DND-41 (cell line): ENCODE results near the gene ATXN1.

Experiments
- EZH2 ChIP-seq: IDR thresholded peaks from 3 replicates; pipeline ENCODE4 v1.6.1; 2012; ENCODE audit warnings: borderline replicate concordance, low read depth, mild to moderate bottlenecking, moderate library complexity, low read length, inconsistent platforms; ENCODE audit not compliant: severe bottlenecking
- TF ChIP-seq, protein P1 (sequence below): IDR thresholded peaks from 2 replicates; pipeline ENCODE4 v1.5.1; 2012; ENCODE audit warnings: borderline replicate concordance, low read length, moderate library complexity, mild to moderate bottlenecking; ENCODE audit not compliant: poor library complexity, severe bottlenecking; ENCODE audit errors: extremely low read depth

DNA sequence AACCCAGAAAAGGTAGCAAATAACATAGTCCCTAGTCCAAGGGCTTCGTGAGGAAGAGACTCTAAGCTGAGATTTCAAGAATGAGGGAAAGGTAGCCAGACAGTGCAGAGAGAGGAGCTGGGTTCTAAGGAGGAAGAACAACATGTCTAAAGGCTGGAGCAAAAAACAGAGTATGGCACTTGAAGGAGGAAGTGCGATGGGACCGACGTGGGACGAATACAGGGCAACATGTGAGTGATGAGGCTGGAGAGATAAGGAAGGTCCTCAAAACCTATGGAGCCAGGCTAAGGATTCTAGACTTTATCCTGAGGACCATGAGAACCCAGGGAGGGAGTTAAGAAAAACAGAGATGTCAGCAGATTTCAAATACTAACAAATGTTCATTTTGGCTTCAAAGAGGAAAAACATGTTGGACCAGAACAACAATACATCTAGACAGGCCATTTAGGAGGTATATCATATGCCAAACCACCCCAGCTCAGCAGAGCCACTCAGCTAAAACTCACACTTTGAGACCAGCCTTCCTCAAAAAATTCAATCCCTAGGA, 17.5 kb downstream of the ATXN1 start:
- TF ChIP-seq, protein P1, sequence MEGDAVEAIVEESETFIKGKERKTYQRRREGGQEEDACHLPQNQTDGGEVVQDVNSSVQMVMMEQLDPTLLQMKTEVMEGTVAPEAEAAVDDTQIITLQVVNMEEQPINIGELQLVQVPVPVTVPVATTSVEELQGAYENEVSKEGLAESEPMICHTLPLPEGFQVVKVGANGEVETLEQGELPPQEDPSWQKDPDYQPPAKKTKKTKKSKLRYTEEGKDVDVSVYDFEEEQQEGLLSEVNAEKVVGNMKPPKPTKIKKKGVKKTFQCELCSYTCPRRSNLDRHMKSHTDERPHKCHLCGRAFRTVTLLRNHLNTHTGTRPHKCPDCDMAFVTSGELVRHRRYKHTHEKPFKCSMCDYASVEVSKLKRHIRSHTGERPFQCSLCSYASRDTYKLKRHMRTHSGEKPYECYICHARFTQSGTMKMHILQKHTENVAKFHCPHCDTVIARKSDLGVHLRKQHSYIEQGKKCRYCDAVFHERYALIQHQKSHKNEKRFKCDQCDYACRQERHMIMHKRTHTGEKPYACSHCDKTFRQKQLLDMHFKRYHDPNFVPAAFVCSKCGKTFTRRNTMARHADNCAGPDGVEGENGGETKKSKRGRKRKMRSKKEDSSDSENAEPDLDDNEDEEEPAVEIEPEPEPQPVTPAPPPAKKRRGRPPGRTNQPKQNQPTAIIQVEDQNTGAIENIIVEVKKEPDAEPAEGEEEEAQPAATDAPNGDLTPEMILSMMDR = no peak
- TF ChIP-seq EZH2 = no peak
